ENCODE measurements around the gene HS3ST5.
A peak's percentile ranks its signal among the peaks of the same experiment; 100 is the strongest.
"Not testable (repeated sequence)": the region's sequence is repeated elsewhere in the genome, so short reads cannot be mapped to it uniquely, and the experiment has no call there.

HS3ST5 gene

DNA sequence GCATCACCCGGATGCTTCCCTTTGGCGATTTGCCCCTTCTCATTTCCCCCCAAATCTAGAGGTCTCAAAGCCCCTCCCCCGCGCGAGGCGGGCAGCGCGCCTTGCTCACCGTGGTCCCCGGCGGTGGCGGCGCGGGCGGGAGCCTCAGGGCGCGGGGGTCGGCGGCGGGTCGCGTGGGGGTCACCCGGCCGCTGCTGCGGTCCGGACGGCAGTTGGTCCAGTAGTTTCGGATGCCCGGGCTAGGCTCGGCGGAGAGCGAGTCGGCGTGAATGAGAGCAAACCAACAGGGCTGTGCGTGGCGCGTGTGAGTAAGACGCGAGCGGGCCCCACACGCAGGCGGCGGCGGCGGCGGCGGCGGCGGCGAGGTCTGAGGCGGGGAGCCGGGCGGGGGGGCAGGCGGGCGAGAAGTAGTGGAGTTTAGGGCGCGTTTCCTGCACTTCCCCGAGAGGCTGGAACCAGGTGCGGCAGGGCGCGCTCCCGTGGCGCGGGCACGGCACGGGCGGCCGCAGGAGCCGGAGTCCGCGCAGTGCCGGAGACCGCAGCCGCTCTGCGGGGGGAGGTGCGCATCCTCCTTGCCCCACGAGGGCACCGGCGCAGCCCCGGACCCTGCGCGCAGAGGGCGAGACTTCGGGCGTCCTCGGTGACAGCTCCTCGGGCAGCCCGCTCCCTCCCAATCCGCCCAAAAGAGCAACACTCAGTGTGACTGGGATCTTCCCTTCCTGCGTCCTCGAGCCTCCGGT, 567 bp downstream of the HS3ST5 start:
- Histone ChIP-seq H3K27me3 (ENCODE audit: control insufficient read depth in 5 of 5, insufficient read depth in 4 of 5, low read length in 5 of 5) (peaks cover 5 to 23% (median 14%) of the 10 kb centered on the region in 5 donors), H3K27ac (ENCODE audit: low read depth, low read length) (no peak overlapping the region), H3K9me3 (ENCODE audit: control insufficient read depth in 5 of 5, low read length in 5 of 5) (no peaks in the 10 kb centered on the region), H3K9ac (ENCODE audit: low read length in 5 of 5) (no peak overlapping the region), H3K4me1 (ENCODE audit: control insufficient read depth in 5 of 5, insufficient read depth in 5 of 5, low read length in 5 of 5) (peaks cover 0 to 21% (median 19%) of the 10 kb centered on the region in 5 donors), H3K4me3 (ENCODE audit: low read depth in 1 of 5, low read length in 5 of 5) (peak overlapping the region; percentile 15 to 80 (median 59)), H3K36me3 (ENCODE audit: control insufficient read depth in 5 of 5, insufficient read depth in 5 of 5, low read length in 5 of 5) (no peaks in the 10 kb centered on the region)

GRCh38 chr6:114339706-114340105, 3.1 kb downstream of the HS3ST5 start:
- Histone ChIP-seq H3K9ac (ENCODE audit: low read length in 5 of 5) (no peak overlapping the region), H3K36me3 (ENCODE audit: control insufficient read depth in 5 of 5, insufficient read depth in 5 of 5, low read length in 5 of 5) (no peaks in the 10 kb centered on the region), H3K9me3 (ENCODE audit: control insufficient read depth in 5 of 5, low read length in 5 of 5) (no peaks in the 10 kb centered on the region), H3K4me3 (ENCODE audit: low read depth in 1 of 5, low read length in 5 of 5) (no peak overlapping the region), H3K4me1 (ENCODE audit: control insufficient read depth in 5 of 5, insufficient read depth in 5 of 5, low read length in 5 of 5) (peaks cover 0 to 21% (median 19%) of the 10 kb centered on the region in 5 donors), H3K27me3 (ENCODE audit: control insufficient read depth in 5 of 5, insufficient read depth in 4 of 5, low read length in 5 of 5) (peaks cover 5 to 21% (median 14%) of the 10 kb centered on the region in 5 donors), H3K27ac (ENCODE audit: low read depth, low read length) (no peak overlapping the region)

GRCh38 chr6:114334237-114334636, 8.6 kb downstream of the HS3ST5 start:
- H3K4me3 ChIP-seq (ENCODE audit: low read depth in 1 of 5, low read length in 5 of 5): no peak overlapping the region
- H3K36me3 ChIP-seq (ENCODE audit: control insufficient read depth in 5 of 5, insufficient read depth in 5 of 5, low read length in 5 of 5): no peaks in the 10 kb centered on the region
- H3K27ac ChIP-seq (ENCODE audit: low read depth, low read length): no peak overlapping the region
- no peaks in the 10 kb centered on the region for H3K4me1 ChIP-seq (ENCODE audit: control insufficient read depth in 5 of 5, insufficient read depth in 5 of 5, low read length in 5 of 5)
- no peaks in the 10 kb centered on the region for H3K9me3 ChIP-seq (ENCODE audit: control insufficient read depth in 5 of 5, low read length in 5 of 5)
- H3K27me3 ChIP-seq (ENCODE audit: control insufficient read depth in 5 of 5, insufficient read depth in 4 of 5, low read length in 5 of 5): no peaks in the 10 kb centered on the region
- H3K9ac ChIP-seq (ENCODE audit: low read length in 5 of 5): no peak overlapping the region

GRCh38 chr6:114327074-114327473, 15.7 kb downstream of the HS3ST5 start:
- H3K4me1 ChIP-seq (ENCODE audit: control insufficient read depth in 5 of 5, insufficient read depth in 5 of 5, low read length in 5 of 5): no peaks in the 10 kb centered on the region
- no peaks in the 10 kb centered on the region for H3K27me3 ChIP-seq (ENCODE audit: control insufficient read depth in 5 of 5, insufficient read depth in 4 of 5, low read length in 5 of 5)
- H3K4me3 ChIP-seq (ENCODE audit: low read depth in 1 of 5, low read length in 5 of 5): no peak overlapping the region
- H3K9ac ChIP-seq (ENCODE audit: low read length in 5 of 5): no peak overlapping the region
- H3K27ac ChIP-seq (ENCODE audit: low read depth, low read length): no peak overlapping the region
- H3K9me3 ChIP-seq (ENCODE audit: control insufficient read depth in 5 of 5, low read length in 5 of 5): no peaks in the 10 kb centered on the region
- H3K36me3 ChIP-seq (ENCODE audit: control insufficient read depth in 5 of 5, insufficient read depth in 5 of 5, low read length in 5 of 5): no peaks in the 10 kb centered on the region

GRCh38 chr6:114323784-114324183, 19.0 kb downstream of the HS3ST5 start:
- no peak overlapping the region for H3K27ac ChIP-seq (ENCODE audit: low read depth, low read length)
- H3K36me3 ChIP-seq (ENCODE audit: control insufficient read depth in 5 of 5, insufficient read depth in 5 of 5, low read length in 5 of 5): no peaks in the 10 kb centered on the region
- no peaks in the 10 kb centered on the region for H3K9me3 ChIP-seq (ENCODE audit: control insufficient read depth in 5 of 5, low read length in 5 of 5)
- H3K9ac ChIP-seq (ENCODE audit: low read length in 5 of 5): no peak overlapping the region
- no peak overlapping the region for H3K4me3 ChIP-seq (ENCODE audit: low read depth in 1 of 5, low read length in 5 of 5)
- H3K4me1 ChIP-seq (ENCODE audit: control insufficient read depth in 5 of 5, insufficient read depth in 5 of 5, low read length in 5 of 5): no peaks in the 10 kb centered on the region
- H3K27me3 ChIP-seq (ENCODE audit: control insufficient read depth in 5 of 5, insufficient read depth in 4 of 5, low read length in 5 of 5): no peaks in the 10 kb centered on the region

DNA sequence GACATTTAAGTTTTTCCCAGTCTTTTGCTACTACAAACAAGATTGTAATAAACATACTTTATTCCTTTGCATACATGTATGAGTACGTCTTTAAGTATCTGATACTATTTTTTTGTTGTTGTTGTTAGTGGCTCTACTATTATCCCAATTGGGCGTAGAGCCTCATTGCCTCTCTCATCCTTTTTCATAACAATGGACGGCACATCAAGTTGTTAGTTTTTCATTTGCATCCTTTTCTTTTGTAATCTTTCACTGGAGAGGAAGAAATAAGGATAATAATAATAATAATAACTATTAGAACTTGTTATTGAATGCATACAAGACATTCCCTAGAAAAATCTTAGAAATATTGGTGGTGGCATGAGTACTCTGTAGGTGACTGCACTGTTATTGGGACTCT, 23.1 kb downstream of the HS3ST5 start:
- Histone ChIP-seq H3K4me3 (ENCODE audit: low read depth in 1 of 5, low read length in 5 of 5) (no peak overlapping the region), H3K27me3 (ENCODE audit: control insufficient read depth in 5 of 5, insufficient read depth in 4 of 5, low read length in 5 of 5) (no peaks in the 10 kb centered on the region), H3K36me3 (ENCODE audit: control insufficient read depth in 5 of 5, insufficient read depth in 5 of 5, low read length in 5 of 5) (no peaks in the 10 kb centered on the region), H3K9me3 (ENCODE audit: control insufficient read depth in 5 of 5, low read length in 5 of 5) (no peaks in the 10 kb centered on the region), H3K9ac (ENCODE audit: low read length in 5 of 5) (no peak overlapping the region), H3K27ac (ENCODE audit: low read depth, low read length) (no peak overlapping the region), H3K4me1 (ENCODE audit: control insufficient read depth in 5 of 5, insufficient read depth in 5 of 5, low read length in 5 of 5) (no peaks in the 10 kb centered on the region)

DNA sequence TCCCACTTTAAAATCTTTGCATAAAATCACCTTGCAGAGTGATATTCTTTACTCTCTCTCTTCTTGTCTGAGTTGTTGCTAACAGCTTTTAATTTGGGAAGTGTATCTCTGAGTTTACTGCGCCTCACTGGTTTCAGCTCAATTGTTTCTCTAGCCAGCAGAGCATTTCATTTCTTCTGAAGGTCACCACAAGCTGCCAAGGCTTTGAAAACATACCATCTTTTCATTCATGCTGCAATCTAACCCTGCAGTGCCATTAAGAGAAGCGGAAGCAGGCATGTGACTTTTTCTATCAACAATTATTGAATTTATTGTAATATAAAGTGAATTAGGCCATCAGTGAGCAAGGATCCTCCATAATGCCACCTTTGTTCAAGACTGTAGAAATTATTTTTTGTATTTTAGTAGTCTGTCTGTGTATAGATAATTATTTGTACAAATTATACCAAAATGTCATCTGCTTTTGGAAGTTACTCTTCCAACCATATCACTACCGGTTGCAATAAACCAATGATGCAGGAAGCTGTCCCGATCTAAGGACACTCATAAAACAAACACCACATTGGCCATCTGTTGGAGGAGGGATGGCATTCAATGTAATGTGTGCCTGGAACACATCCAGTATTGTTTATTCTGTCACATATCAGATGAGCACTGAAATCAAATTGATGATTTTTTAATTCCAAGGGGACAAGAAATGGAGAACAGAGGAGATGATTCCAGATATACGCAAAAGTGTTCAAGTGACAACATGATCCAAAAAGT, 26.8 kb downstream of the HS3ST5 start:
- Histone ChIP-seq H3K9ac (ENCODE audit: low read length in 5 of 5) (no peak overlapping the region), H3K4me1 (ENCODE audit: control insufficient read depth in 5 of 5, insufficient read depth in 5 of 5, low read length in 5 of 5) (no peaks in the 10 kb centered on the region), H3K36me3 (ENCODE audit: control insufficient read depth in 5 of 5, insufficient read depth in 5 of 5, low read length in 5 of 5) (no peaks in the 10 kb centered on the region), H3K27ac (ENCODE audit: low read depth, low read length) (no peak overlapping the region), H3K27me3 (ENCODE audit: control insufficient read depth in 5 of 5, insufficient read depth in 4 of 5, low read length in 5 of 5) (no peaks in the 10 kb centered on the region), H3K9me3 (ENCODE audit: control insufficient read depth in 5 of 5, low read length in 5 of 5) (no peaks in the 10 kb centered on the region), H3K4me3 (ENCODE audit: low read depth in 1 of 5, low read length in 5 of 5) (no peak overlapping the region)

GRCh38 chr6:114313816-114314215, 29.0 kb downstream of the HS3ST5 start:
- H3K27ac ChIP-seq (ENCODE audit: low read depth, low read length); H3K9ac ChIP-seq (ENCODE audit: low read length in 5 of 5); H3K4me1 ChIP-seq (ENCODE audit: control insufficient read depth in 5 of 5, insufficient read depth in 5 of 5, low read length in 5 of 5); H3K4me3 ChIP-seq (ENCODE audit: low read depth in 1 of 5, low read length in 5 of 5); H3K27me3 ChIP-seq (ENCODE audit: control insufficient read depth in 5 of 5, insufficient read depth in 4 of 5, low read length in 5 of 5); H3K9me3 ChIP-seq (ENCODE audit: control insufficient read depth in 5 of 5, low read length in 5 of 5); H3K36me3 ChIP-seq (ENCODE audit: control insufficient read depth in 5 of 5, insufficient read depth in 5 of 5, low read length in 5 of 5): not testable (repeated sequence)

GRCh38 chr6:114312931-114313330, 29.9 kb downstream of the HS3ST5 start:
- Histone ChIP-seq H3K4me3 (ENCODE audit: low read depth in 1 of 5, low read length in 5 of 5) (no peak overlapping the region), H3K9me3 (ENCODE audit: control insufficient read depth in 5 of 5, low read length in 5 of 5) (no peaks in the 10 kb centered on the region), H3K27ac (ENCODE audit: low read depth, low read length) (no peak overlapping the region), H3K27me3 (ENCODE audit: control insufficient read depth in 5 of 5, insufficient read depth in 4 of 5, low read length in 5 of 5) (no peaks in the 10 kb centered on the region), H3K4me1 (ENCODE audit: control insufficient read depth in 5 of 5, insufficient read depth in 5 of 5, low read length in 5 of 5) (no peaks in the 10 kb centered on the region), H3K36me3 (ENCODE audit: control insufficient read depth in 5 of 5, insufficient read depth in 5 of 5, low read length in 5 of 5) (no peaks in the 10 kb centered on the region), H3K9ac (ENCODE audit: low read length in 5 of 5) (no peak overlapping the region)

DNA sequence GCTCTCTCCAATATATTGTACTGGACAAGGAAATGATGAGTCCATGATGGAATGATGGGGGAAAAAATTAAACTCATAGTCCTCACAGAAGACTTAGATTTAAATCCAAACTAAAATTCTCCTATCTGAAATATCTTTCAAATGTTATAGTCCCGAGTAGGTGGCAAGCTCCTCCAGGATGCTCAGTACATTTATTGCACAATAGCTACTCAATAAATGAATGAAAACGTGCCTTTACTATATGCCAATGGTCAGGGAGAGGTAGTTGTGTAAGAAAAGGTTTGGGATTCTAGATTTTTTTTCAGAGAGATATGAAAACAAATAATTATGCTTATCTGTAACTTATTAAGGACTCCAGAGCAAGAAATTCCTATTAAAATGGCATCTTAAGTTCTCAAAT, 32.8 kb downstream of the HS3ST5 start:
- H3K27me3 ChIP-seq (ENCODE audit: control insufficient read depth in 5 of 5, insufficient read depth in 4 of 5, low read length in 5 of 5): no peaks in the 10 kb centered on the region
- H3K9ac ChIP-seq (ENCODE audit: low read length in 5 of 5): no peak overlapping the region
- H3K9me3 ChIP-seq (ENCODE audit: control insufficient read depth in 5 of 5, low read length in 5 of 5): no peaks in the 10 kb centered on the region
- H3K4me1 ChIP-seq (ENCODE audit: control insufficient read depth in 5 of 5, insufficient read depth in 5 of 5, low read length in 5 of 5): no peaks in the 10 kb centered on the region
- no peaks in the 10 kb centered on the region for H3K36me3 ChIP-seq (ENCODE audit: control insufficient read depth in 5 of 5, insufficient read depth in 5 of 5, low read length in 5 of 5)
- H3K27ac ChIP-seq (ENCODE audit: low read depth, low read length): no peak overlapping the region
- H3K4me3 ChIP-seq (ENCODE audit: low read depth in 1 of 5, low read length in 5 of 5): no peak overlapping the region
